ENCODE data around the gene MACROD2. TPM values are rescaled to one million over a fixed set of nuclear protein-coding genes. Genes with fewer than 3 reads are reported as not detected.

Gene MACROD2
- polyA plus RNA-seq, 4 donors, result 13.0 to 15.9 (median 14.0) TPM

- no peak for DNase-seq (ENCODE audit: low read depth in 4 of 4, low spot score in 2 of 4)
These were observed 2022.3 kb downstream of the MACROD2 start for GRCh38 chr20:16017656-16018055.

GRCh38 chr20:16018881-16019280, 2023.6 kb downstream of the MACROD2 start:
- DNase-seq (ENCODE audit: low read depth in 4 of 4, low spot score in 2 of 4), result no peak

GRCh38 chr20:16020971-16021370, 2025.7 kb downstream of the MACROD2 start:
- DNase-seq (ENCODE audit: low read depth in 4 of 4, low spot score in 2 of 4), result no peak

- DNase-seq (ENCODE audit: low read depth in 4 of 4, low spot score in 2 of 4), result no peak
These were observed 2029.8 kb downstream of the MACROD2 start for GRCh38 chr20:16025084-16025483.

GRCh38 chr20:16027686-16028085, 2032.4 kb downstream of the MACROD2 start:
- DNase-seq (ENCODE audit: low read depth in 4 of 4, low spot score in 2 of 4), result no peak

- no peak for DNase-seq (ENCODE audit: low read depth in 4 of 4, low spot score in 2 of 4)
These were observed 2033.6 kb downstream of the MACROD2 start for GRCh38 chr20:16028923-16029322.

- DNase-seq (ENCODE audit: low read depth in 4 of 4, low spot score in 2 of 4), result no peak
These were observed 2034.9 kb downstream of the MACROD2 start for GRCh38 chr20:16030253-16030652.

- no peak for DNase-seq (ENCODE audit: low read depth in 4 of 4, low spot score in 2 of 4)
These were observed 2040.3 kb downstream of the MACROD2 start for GRCh38 chr20:16035576-16035975.

GRCh38 chr20:16036331-16036730, 2041.0 kb downstream of the MACROD2 start:
- no peak for DNase-seq (ENCODE audit: low read depth in 4 of 4, low spot score in 2 of 4)

GRCh38 chr20:16040742-16041141, 2045.4 kb downstream of the MACROD2 start:
- DNase-seq (ENCODE audit: low read depth in 4 of 4, low spot score in 2 of 4), result no peak

- no peak for DNase-seq (ENCODE audit: low read depth in 4 of 4, low spot score in 2 of 4)
These were observed 2047.4 kb downstream of the MACROD2 start for GRCh38 chr20:16042731-16043130.

- no peak for DNase-seq (ENCODE audit: low read depth in 4 of 4, low spot score in 2 of 4)
These were observed 2048.6 kb downstream of the MACROD2 start for GRCh38 chr20:16043931-16044330.

- DNase-seq (ENCODE audit: low read depth in 4 of 4, low spot score in 2 of 4), result no peak
These were observed 2053.6 kb downstream of the MACROD2 start for GRCh38 chr20:16048876-16049275.

- no peak for DNase-seq (ENCODE audit: low read depth in 4 of 4, low spot score in 2 of 4)
These were observed 2054.3 kb downstream of the MACROD2 start for GRCh38 chr20:16049529-16050093.

GRCh38 chr20:16050366-16050765, 2055.1 kb downstream of the MACROD2 start:
- no peak for DNase-seq (ENCODE audit: low read depth in 4 of 4, low spot score in 2 of 4)

- no peak for DNase-seq (ENCODE audit: low read depth in 4 of 4, low spot score in 2 of 4)
These were observed 2056.7 kb downstream of the MACROD2 start for GRCh38 chr20:16051968-16052367.

GRCh38 chr20:16052456-16052855, 2057.1 kb downstream of the MACROD2 start:
- DNase-seq (ENCODE audit: low read depth in 4 of 4, low spot score in 2 of 4), result no peak

- DNase-seq (ENCODE audit: low read depth in 4 of 4, low spot score in 2 of 4), result no peak
These were observed 2059.7 kb downstream of the MACROD2 start for GRCh38 chr20:16054985-16055384.

- no peak for DNase-seq (ENCODE audit: low read depth in 4 of 4, low spot score in 2 of 4)
These were observed 2062.3 kb downstream of the MACROD2 start for GRCh38 chr20:16057651-16058050.

- DNase-seq (ENCODE audit: low read depth in 4 of 4, low spot score in 2 of 4), result no peak
These were observed 2063.0 kb downstream of the MACROD2 start for GRCh38 chr20:16058268-16058667.

- no peak for DNase-seq (ENCODE audit: low read depth in 4 of 4, low spot score in 2 of 4)
These were observed 2064.5 kb downstream of the MACROD2 start for GRCh38 chr20:16059841-16060240.

- DNase-seq (ENCODE audit: low read depth in 4 of 4, low spot score in 2 of 4), result no peak
These were observed 2066.0 kb downstream of the MACROD2 start for GRCh38 chr20:16061351-16061750.

Measured in left renal cortex interstitium (tissue), 4 donors.